Measurements from ENCODE around the gene SPECC1.
"Not testable (repeated sequence)": the region's sequence is repeated elsewhere in the genome, so short reads cannot be mapped to it uniquely, and the experiment has no call there.

SPECC1 gene

DNA sequence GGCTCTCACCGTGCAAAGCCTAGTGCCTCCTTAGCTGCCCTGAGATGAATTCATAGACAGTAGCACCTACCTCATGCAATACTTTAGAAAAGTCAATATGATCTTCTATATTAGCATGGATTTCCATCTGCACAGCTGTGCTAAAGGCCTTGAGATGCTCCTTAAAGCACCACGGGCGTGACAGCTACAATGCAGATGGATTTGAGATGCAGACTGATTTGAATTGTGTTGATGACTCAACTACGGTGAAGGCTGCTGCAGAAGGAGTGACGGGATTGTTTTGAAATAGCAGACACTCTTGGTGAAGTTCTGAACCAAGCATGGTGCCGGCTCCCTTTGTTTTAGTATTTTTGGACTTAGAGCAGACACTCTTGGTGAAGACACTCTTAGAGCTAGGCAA lies 88.2 kb downstream of the SPECC1 start:
- DNase-seq, result no peak

DNA sequence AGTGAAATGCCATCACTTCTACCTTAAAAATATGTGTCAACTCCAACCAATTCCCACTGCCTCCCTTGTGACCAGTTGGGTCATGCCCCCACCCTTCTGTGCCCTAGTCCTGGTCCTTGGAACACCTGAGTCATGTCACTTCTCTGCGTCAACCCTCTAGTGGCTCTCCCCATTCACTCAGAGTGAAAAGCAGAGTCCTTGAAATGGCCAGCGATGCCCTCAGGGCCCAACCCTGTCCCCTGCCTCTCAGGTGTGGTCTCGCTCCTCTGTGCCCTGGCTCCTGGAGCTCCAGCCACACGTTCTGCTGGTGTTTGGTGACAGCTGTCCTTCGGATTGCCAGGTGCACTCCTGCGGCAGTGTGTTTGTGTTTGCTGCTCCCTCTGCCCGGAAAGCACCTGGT lies 89.2 kb downstream of the SPECC1 start:
- DNase-seq, result no peak

DNA sequence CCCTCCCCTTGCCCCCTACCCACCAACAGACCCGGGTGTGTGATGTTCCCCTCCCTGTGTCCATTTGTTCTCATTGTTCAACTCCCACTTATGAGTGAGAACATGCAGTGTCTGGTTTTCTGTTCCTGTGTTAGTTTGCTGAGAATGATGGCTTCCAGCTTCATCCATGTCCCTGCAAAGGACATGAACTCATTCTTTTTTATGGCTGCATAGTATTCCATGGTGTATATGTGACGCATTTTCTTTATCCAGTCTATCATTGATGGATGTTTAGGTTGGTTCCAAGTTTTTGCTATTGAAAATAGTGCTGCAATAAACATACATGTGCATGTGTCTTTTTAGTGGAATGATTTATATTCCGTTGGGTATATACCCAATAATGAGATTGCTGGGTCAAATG lies 91.6 kb downstream of the SPECC1 start:
- DNase-seq, result not testable (repeated sequence)

DNA sequence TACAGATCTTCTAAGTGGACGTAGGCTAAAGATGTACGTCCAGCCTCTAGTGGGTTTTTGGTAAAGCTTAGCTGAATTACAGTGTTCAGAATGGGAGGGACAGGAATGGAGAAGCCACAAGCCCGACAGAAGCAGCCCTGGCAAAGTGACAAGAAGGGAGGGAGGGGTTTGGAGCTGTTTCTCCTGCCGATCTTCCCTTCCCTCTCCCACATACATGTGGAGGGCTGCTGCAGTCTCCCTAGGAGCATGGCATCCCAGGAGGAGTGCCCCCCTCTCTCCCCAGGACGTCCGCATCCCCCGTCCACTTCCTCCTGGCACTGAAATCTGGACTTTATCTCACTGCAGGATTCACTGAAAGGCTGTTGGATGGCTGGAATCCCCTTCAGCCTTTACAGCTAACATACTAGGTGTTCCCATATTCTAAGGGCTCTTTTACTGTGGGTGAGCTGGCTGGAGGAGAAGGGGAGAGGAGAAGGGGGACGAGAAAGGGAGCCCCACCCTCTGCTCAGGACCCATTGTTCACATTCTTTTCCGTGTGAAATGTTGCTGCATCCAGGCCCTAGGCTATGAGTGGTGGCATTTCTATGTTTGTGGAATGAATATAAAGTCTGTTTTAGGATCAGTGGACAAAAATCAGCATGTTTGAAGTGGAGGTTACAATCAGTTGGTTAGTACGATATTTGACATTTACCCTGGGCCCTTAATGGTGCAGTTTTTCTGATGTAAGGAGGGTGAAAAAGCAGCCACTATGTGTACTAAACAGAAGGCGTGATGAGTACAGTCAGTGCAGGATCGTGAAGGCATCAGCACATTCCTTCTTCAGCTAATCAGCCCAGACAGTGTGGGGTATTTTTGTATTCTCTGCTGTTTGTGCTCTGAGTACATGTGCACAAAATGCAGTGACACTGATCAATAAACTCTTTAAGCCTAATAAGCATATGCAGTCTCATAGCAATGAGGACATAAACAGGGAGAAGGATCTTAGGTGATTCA lies 94.6 kb downstream of the SPECC1 start:
- no peak for DNase-seq

DNA sequence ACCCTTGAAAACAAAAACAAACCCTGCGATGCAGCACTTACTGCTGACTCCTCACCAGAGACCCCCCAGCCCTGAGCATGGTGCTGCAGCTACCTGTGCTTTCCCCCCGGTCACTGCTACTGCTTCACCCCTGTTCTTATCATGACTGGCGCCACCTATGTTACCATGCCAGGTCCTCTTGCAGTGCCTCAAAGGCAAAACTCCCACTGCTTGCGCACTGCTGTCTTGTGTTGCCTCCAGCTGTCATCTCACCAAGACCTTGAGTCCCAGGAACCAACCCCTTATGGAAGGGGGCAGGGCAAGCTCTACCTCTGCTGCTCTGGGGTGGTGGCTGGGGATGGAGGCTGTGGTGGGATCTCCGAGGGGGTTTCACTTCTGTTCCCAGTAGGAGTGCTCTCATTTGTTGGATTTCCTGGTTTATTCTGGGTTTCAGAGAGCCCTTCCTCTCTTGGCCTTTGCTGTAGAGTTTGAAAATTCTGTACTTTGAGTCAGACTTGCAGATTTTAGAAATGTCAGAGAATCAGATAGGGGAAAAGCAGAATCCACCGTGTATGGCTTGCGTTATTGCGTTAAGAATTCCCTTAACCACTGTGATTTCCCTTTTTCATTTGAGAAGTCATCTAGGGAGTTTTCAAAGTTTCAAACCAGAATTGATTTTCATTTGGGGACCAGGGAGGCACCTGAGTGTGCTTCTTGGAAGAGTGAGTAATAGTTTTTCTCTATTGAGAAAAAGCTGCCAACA lies 96.6 kb downstream of the SPECC1 start:
- DNase-seq, result no peak

DNA sequence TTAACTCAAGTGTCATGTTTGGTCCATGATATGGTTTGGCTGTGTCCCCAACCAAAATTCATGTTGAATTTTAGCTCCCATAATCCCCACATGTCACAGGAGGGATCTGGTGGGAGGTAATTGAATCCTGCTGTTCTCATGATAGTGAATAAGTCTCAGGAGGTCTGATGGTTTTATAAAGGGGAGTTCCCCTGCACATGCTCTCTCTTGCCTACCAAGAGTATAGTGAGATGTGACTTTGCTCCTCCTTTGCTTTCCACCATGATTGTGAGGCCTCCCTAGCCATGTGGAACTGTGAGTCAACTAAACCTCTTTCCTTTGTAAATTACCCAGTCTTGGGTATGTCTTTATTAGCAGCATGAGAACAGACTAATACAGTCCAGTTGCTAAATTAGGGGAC lies 97.3 kb downstream of the SPECC1 start:
- not testable (repeated sequence) for DNase-seq

DNA sequence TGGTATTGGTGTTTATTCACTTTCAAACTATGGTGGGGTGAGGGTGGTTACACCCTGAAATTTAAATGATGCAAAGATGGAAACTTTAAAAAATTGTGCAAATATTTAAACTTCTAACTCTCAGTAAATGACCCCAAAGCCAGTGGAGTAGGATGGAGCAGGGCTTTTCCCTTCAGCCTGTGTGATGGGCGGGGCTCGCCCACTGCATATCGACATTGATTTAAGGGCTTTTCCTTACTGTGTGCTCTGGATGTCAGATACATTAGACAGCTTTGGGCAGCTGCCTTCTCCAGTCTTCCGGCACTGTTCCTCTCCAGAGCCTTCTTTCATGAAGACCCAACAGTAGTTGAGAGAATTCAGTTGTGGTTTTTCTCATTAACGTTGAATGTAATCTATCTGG lies 99.9 kb downstream of the SPECC1 start:
- DNase-seq, result no peak

DNA sequence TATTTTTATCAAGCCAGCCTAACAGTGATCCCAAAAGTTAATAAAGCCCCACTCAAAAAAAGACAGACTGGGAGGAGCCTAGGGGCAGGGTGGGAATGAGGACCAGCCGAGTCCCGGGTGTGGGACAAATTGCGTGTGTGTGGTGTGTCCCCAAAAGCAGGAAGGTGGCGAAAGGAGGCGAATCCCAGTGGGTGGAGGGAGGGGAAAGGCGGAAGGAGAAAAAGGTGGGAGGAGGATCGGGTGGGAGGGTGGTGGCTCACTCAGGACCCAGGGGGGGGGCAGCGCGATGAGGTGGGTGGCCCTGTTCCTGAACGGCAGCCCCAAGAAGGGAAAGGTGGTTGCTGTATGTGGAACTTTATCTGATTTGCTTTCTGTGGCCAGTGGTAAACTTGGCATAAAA lies 102.4 kb downstream of the SPECC1 start:
- no peak for DNase-seq

DNA sequence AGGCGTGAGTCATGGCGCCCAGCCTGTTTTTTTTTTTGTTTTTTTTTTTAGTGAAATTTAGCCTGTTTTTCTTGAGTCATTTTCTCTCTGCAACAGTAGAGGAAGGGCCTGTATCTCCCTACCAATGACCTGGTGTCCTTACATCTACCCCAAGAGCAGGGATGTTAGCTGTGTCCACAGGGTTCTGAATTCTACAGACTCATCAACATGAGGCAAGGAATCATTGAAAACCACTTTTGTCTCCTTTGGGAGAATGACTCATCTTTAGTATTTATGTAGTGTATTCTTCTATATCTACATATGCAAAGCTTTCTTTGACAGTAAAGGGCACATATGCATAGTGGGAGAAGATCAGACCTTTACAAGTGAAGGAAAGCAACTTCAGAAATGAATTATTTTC lies 105.3 kb downstream of the SPECC1 start:
- DNase-seq, result no peak

DNA sequence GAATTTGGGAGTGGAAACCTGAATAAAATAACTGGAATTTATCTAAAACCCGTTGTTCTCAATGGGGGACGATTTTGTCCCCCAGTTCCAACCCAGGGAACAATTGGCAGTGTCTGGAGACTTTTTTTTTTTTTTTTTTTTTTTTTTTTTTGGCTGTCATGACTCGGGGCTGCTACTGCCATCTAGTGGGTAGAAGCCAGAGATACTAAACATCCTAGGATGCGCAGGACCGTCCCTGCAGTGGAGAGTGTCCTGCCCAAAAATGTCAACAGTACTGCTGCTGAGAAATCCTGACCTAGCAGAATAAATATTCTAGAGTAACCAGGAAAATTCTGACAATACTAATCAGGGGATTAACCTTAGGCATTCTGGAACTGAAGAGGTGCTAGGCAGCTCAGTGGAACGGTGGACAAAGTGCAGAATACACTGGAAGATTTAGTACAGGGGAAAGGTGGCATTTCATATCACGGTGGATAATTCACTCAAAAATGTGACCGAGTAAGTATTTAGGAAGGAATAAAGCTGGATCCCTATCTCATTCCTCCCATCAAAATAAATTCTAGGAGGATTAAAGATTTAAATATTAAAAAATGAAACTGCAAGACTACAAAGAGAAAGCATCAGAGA lies 107.6 kb downstream of the SPECC1 start:
- peak; percentile 47 to 70 for DNase-seq

DNA sequence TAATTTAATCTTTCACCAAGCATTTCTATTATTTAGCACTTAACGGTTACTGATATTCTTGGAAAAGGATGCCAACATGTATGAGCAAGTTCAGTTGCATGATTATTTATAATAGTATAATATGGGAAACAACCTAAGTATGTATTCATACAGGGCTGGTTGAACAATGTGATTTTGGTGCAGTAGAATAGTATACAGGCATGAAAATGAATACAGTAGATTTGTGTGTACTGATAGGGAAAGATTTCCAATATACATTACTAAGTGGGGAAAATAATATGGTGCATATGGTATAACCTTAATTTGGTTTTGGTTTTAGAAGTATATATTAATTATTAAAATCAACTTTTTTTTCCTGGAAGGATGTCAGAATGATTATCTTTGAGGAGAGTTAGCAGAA lies 109.1 kb downstream of the SPECC1 start:
- no peak for DNase-seq

DNA sequence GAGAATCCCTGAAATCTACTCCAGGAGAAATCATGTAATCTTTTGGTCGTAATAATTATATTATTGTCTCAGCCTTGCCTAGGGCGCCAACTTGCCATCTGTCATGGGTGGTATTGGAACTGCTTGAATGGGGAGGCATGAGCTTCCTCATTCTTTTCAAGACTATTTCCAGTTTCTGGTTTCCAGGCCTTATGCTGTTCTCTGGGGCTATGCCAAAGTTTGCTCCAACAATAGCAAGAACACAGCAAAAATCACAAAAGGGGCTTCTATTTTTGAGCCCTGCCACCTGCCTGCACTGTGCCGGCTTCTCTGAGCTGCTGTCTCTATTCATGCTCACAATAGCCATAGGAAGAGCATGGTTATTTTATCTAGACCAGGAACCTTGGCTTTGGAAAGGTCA lies 111.7 kb downstream of the SPECC1 start:
- DNase-seq, result no peak

DNA sequence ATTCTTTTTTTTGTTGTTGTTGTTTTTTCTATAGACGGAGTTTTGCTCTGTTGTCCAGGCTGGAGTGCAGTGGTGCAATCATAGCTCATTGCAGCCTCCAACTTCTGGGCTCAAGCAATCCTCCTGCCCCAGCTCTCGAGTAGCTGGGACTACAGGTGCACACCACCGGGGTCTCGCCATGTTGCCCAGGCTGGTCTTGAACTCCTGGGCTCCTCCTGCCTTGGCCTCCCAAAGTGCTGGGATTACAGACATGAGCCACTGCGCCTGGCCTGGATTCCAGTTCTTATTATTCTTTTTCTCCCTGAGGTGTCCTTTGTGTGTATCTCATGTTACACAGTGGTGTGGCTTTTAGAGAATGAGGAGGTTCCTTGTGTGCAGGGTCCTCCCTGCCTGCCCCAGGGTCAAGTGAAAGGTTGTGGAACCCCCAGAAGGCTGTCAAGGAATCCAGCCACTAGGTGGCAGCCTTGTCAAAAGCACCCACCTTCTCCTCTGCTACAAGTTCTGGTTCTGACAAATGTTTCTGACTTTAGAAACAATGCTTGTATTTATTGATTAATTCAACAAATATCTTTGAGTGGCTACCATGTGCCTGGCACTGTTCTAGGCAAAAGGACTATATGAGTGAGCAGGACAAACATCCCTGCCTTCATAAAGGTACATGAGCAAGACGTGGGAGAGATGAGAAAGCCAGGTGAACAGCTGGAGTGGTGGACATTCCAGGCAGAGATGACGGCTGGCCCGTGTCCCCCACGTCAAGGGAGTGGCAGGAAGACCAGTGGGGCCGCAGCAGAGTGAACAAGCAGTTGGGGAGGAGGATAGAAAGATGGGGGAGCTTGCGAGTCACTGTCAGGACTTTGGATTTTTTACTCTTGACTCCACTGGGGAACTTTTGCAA lies 112.4 kb downstream of the SPECC1 start:
- DNase-seq, result peak; percentile 67 to 70

DNA sequence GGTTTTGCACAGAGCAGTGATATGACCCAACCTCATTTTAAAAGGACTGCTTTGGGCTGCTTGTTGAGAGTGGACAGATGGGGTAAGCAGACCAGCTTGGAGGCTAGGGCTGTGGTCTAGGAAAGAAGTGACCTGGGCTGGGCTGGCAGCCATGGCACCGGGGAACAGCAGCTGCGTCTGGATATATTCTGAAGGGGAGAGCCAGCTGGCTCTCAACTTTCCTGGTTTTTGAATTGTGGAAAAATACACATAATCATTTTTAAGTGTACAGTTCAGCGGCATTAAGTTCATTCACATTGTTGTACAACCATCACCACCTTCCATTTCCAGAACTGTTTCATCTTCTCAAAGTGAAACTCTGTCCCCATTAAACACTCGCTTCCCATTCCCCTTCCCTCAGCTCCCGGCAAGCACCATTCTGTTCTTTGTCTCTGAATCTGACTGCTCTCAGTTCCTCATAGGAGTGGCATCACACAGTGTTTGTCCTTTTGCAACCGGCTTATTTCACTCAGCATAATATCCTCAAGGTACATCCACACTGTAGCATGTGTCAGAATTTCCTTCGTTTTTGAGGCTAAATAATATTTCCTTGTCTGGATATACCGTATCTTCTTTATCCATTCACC lies 113.2 kb downstream of the SPECC1 start:
- no peak for DNase-seq

DNA sequence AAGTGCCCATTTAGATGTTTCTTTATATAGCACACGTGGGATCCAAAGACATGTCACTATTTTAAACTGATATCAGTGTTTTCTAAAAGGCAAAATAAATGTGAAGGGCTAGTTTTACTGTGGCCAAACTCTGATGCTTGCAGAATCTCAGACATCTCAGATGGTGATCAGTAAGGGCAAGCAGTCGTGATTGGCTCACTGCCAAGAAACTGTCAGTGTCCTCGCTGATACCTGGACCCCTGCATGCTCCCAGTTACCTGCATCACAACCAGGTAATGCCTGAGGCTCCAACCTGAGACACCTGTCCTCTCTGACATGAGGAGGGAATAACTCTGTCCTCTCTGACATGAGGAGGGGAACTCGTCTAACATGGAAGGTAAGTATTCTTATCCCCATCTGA lies 114.0 kb downstream of the SPECC1 start:
- DNase-seq, result no peak

DNA sequence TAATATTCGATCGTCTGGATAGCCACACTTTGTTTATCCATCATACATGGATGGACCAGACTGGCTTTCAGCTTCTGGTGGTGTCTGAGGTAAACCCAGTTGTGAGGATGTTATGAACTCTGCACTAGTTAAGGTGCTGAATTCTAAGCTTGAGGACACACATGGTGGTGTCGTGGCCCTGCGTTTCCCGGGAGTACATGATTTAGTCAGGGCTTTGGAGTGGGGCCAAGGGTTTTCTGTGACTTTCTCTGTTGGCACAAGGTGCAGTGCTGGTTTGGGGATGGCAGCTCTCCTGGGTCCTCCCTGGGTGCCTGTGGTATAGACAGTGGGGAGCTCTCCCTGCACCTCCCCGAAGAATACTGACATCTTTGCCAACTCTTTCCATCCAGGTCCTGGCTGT lies 116.6 kb downstream of the SPECC1 start:
- DNase-seq, result no peak

DNA sequence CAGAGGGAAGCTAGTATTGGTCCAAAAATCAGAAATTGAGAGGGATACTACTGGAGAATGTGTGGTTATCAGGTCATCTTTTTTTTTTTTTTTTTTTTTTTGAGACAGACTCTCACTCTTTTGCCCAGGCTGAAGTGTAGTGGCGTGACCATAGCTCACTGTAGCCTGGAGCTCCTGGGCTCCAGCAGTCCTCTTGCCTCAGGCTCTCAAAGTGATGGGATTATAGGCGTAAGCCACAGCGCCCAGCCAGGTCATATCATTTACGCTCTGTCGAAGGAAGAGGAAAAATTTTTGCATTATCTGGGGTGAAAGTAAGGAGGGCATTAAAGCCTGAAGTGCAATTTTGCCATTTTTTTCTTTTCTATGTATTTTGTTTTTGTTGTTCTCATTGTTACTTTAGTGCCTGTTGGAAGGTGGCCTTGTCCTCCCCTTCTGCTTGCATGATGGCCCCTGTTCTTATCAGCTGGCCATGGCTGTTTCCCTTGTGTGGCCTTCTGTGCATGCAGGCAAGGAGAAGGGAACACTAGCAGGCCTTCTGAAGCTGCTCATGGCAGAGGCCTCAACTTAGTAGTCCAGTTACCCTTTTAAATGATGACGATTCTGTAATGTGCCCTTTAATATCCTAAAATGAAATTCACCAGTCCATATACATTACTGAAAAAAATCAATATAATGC lies 118.3 kb downstream of the SPECC1 start:
- no peak for DNase-seq

DNA sequence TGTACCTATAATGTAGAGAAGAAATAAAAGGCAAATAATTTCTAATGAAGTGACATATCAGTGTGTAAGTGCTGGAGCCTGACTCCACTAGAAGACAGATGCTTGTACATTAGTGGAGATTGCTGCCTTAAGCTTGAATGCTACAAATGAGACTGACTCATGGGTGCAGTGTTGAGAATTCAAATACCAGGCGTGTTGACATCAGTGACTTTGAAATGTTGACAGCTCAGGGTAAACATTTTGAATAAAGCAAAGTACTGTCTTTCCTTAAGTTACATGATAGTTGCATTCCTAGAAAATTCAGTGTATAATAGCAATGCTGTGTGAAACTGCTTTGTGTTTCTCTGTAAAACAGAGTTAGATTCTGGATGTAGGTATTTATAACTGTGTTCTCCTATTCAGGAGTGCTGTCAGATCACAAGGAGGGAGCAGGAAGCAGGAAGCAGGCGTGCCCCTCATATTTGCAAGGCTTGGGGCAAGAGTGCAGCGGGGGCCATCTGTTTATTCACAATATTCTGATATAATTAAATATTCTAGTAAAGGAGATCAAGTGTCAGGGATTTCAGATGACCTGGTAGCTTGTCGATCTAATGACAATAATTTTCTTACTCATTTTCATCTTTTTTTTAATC lies 119.0 kb downstream of the SPECC1 start:
- no peak for DNase-seq

DNA sequence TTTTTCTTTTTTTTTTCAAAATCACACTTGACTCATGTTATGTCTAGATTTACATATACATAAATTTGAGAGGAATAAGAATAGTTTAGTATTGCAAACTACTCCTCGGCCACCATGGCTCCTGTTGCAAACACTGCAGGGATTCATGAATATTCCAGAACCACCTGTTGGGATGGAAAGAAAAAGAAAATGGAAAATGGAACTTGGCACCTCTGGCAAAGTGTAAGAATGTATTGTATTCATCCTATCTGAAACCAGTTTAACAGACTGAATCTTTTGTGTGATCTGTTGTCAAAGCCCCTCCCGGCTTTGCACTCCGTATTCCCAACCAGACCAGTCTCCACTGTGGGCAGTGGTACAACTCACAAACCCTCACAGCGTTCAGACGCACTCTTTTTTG lies 124.4 kb downstream of the SPECC1 start:
- no peak for DNase-seq

DNA sequence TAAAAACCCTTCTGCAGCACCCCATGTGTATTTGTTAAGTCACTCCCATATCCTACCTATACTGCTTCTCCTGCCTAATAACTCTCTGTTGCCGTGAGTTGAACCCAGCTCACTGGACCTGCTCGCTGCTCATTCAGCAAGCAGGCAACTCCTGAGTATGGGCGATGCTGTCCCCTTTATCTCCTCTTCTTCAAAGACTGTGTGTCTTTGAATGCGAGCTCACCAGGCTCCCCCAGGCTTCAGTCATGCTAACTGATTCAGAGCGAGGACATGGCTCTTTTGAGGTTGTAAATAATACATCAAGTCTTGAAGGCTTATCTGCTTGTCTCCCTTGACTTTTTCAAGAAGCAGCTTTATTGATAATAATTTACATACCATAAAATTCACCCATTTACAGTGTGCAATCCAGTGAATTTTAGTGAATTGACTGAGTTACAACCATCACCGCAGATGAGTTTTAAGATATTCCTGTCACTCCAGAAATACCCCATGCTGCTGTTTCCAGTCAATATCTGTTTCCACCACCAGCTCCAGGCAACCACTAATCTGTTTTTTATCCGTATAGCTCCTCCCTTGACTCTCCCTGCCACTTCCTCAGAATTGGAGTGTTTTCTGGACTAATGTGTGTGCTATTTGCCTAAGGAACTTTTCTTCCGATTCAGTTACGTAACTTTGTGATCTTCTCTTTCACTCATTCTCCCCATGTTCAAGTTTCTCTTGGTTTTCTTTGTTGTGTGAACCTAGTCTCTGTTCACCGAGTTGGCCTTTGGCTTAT lies 132.2 kb downstream of the SPECC1 start:
- no peak for DNase-seq

All from CD4-positive, alpha-beta T cell treated with Interferon alpha-2 for 1 hour (primary cell).